HepG2 (cell line): ENCODE measurements around the gene ERH. TPM values are rescaled to one million over a fixed set of nuclear protein-coding genes. Genes with fewer than 3 reads are reported as not detected.

Experiments
- ATAC-seq: fragments of 200-7000 bp; cut with Tn5 transposase; 3 replicates; pipeline ENCODE4 v1.9.1; 2020; ENCODE audit warnings: mild to moderate bottlenecking, moderate library complexity
- BruUV-seq: library from RNA; stranded (reverse); fragments of 400-500 nt; replicated peaks from 2 replicates; lab custom pipeline; 2021; lab: Mats Ljungman, UMichigan
- CTCF ChIA-PET: fragments of 300-600 bp; formaldehyde crosslinking; extraction: SDS; loops from one replicate; lab custom pipeline; 2021; ENCODE audit warnings: low total read pairs, inconsistent platforms, low intra/inter-chr PET ratio; lab: Yijun Ruan, JAX
- POLR2A ChIA-PET: fragments of 350-600 bp; sonication (Branson Sonifier 250); formaldehyde crosslinking; loops from one replicate; lab custom pipeline; 2020; ENCODE audit warnings: antibody characterized with exemption, inconsistent platforms; lab: Yijun Ruan, JAX
- DNase-seq: peaks from one replicate; pipeline ENCODE4 v3.0.0-alpha.2; 2015; ENCODE audit warnings: low spot score
- FAIRE-seq: peaks from 3 replicates; lab custom pipeline; 2011; peaks lifted over from hg19 to GRCh38; lab: Jason Lieb, UNC
- H2AFZ ChIP-seq: one replicate; pipeline ENCODE4 v1.6.1; 2011; ENCODE audit warnings: low read length, inconsistent platforms
- H3K27ac ChIP-seq: fragments of 300-600 bp; 3 replicates; pipeline ENCODE4 v1.8.0; 2011; ENCODE audit warnings: mixed run types, mild to moderate bottlenecking, mixed read lengths, low read length, inconsistent platforms; ENCODE audit not compliant: insufficient read depth; ENCODE audit errors: extremely low read length
- H3K27me3 ChIP-seq, 2 experiments: fragments of 200-600 bp in 1 of 2; 2 replicates in 1 of 2; 3 replicates in 1 of 2; pipeline versions ENCODE4 v1.6.0 to v1.8.0; 2011; ENCODE audit warnings: low read length in 2 of 2, mild to moderate bottlenecking in 2 of 2, moderate library complexity in 2 of 2, inconsistent platforms in 1 of 2; ENCODE audit not compliant: insufficient read depth in 2 of 2, control insufficient read depth in 1 of 2
- H3K36me3 ChIP-seq, 2 experiments: fragments of 200-600 bp in 1 of 2; replicated peaks in 1 of 2; 2 replicates in 1 of 2; 3 replicates in 1 of 2; pipeline versions ENCODE4 v1.5.1 to v1.8.0; 2011; ENCODE audit warnings: low read length in 2 of 2, inconsistent platforms in 1 of 2; ENCODE audit not compliant: insufficient read depth in 2 of 2, control insufficient read depth in 1 of 2
- H3K4me1 ChIP-seq: 2 replicates; pipeline ENCODE4 v1.5.1; 2012; ENCODE audit warnings: low read length, inconsistent platforms; ENCODE audit not compliant: insufficient read depth
- H3K4me2 ChIP-seq: 2 replicates; pipeline ENCODE4 v1.6.0; 2011; ENCODE audit warnings: low read depth, low read length, inconsistent platforms
- H3K4me3 ChIP-seq, 3 experiments: fragments of 200-600 bp in 1 of 3; sonication (generic), shearing (Covaris generic) in 1 of 3; replicated peaks in 1 of 3; 2 replicates each; pipeline ENCODE4 v1.5.1; 2011 to 2016; ENCODE audit warnings: low read length in 3 of 3, inconsistent platforms in 2 of 3, low read depth in 2 of 3, mild to moderate bottlenecking in 2 of 3, control low read depth in 1 of 3, mixed read lengths in 1 of 3; ENCODE audit not compliant: insufficient read depth in 1 of 3
- H3K79me2 ChIP-seq: one replicate; pipeline ENCODE4 v1.6.1; 2011; ENCODE audit warnings: low read length, inconsistent platforms; ENCODE audit not compliant: insufficient read depth
- H3K9ac ChIP-seq: 2 replicates; pipeline ENCODE4 v1.6.0; 2011; ENCODE audit warnings: mild to moderate bottlenecking, low read depth, low read length, inconsistent platforms; ENCODE audit not compliant: insufficient read depth
- H3K9me3 ChIP-seq: 2 replicates; pipeline ENCODE4 v1.5.1; 2012; ENCODE audit warnings: mild to moderate bottlenecking, low read length
- H4K20me1 ChIP-seq: 2 replicates; pipeline ENCODE4 v1.6.0; 2011; ENCODE audit warnings: inconsistent platforms, mild to moderate bottlenecking, low read length, moderate library complexity; ENCODE audit not compliant: insufficient read depth
- IRF2 ChIP-seq: IDR thresholded peaks from 2 replicates; pipeline ENCODE4 v1.6.1; 2018; ENCODE audit warnings: missing genetic modification reagents, missing compliant biosample characterization
- NCOR1 ChIP-seq: fragments of 200-600 bp; sonication (generic); IDR thresholded peaks from 2 replicates; pipeline ENCODE4 v1.7.0; 2017; ENCODE audit warnings: antibody characterized with exemption, low read length, borderline replicate concordance
- SOX13 ChIP-seq, 3 experiments: fragments of 450-650 bp in 1 of 3; sonication (generic) in 1 of 3; formaldehyde crosslinking in 1 of 3; IDR thresholded peaks in 2 of 3; conservative IDR thresholded peaks in 1 of 3; 2 replicates each; pipeline versions ENCODE4 v1.5.0 to v1.6.1; 2016 to 2020; ENCODE audit warnings: antibody characterized with exemption in 1 of 3, mild to moderate bottlenecking in 1 of 3, missing compliant biosample characterization in 1 of 3, missing genetic modification reagents in 1 of 3, moderate library complexity in 1 of 3
- ZNF205 ChIP-seq: IDR thresholded peaks from 2 replicates; pipeline ENCODE4 v1.6.1; 2018; ENCODE audit warnings: missing biosample characterization, missing genetic modification reagents
- WGBS: methylation state at CpG from one replicate; pipeline ENCODE4 v1.1.6; 2017; ENCODE audit warnings: low lambda C conversion rate; 5-methylcytosine and 5-hydroxymethylcytosine counted together
- in situ Hi-C: cut with HindIII; loops from 2 replicates; pipeline ENCODE4 v1.10.0; 2017; ENCODE audit warnings: low pct_unique_long_range_greater_than_20kb; ENCODE audit not compliant: extremely low pct_ligation_motif_present
- intact Hi-C: fragments of 100-400 bp; cut with micrococcal nuclease; formaldehyde crosslinking; loops from one replicate; pipeline ENCODE4 v1.10.0; 2022; ENCODE audit not compliant: unreplicated experiment
- polyA plus RNA-seq, 8 experiments: library from polyadenylated mRNA; depleted of rRNA in 3 of 8; stranded (reverse) in 7 of 8; unstranded in 1 of 8; fragments of >200 nt; fragmentation: Illumina TruSeq in 4 of 8; extraction: Trizol in 4 of 8; gene quantifications; 2 replicates each; pipeline versions ENCODE4 v1.2.1 to v1.2.3, GENCODE V29; 2011 to 2016; ENCODE audit warnings: low read depth in 4 of 8, missing spikeins in 1 of 8, mixed read lengths in 1 of 8; ENCODE audit not compliant: insufficient read depth in 1 of 8
- total RNA-seq, 5 experiments: library from RNA; depleted of rRNA; stranded (reverse); fragments of >200 nt; fragmentation: Illumina TruSeq; extraction: Trizol; gene quantifications; 2 replicates each; pipeline ENCODE4 v1.2.3, GENCODE V29; 2016; ENCODE audit warnings: low read depth in 1 of 5
- TF ChIP-seq, protein P1 (sequence below): sonication (generic); formaldehyde crosslinking; IDR thresholded peaks from 2 replicates; pipeline ENCODE4 v1.5.1; 2020; ENCODE audit warnings: mild to moderate bottlenecking, missing genetic modification reagents, moderate library complexity
- TF ChIP-seq, protein P2 (sequence below): sonication (generic); formaldehyde crosslinking; IDR thresholded peaks from 2 replicates; pipeline ENCODE4 v1.4.0; 2020; ENCODE audit warnings: mild to moderate bottlenecking, missing genetic modification reagents, borderline replicate concordance

Gene ERH
- total and polyA plus RNA-seq, 2 of the 13 experiments (the other 11 are each of a cell fraction or from before 2014, with no cell fraction given) = 105 to 341 TPM

DNA sequence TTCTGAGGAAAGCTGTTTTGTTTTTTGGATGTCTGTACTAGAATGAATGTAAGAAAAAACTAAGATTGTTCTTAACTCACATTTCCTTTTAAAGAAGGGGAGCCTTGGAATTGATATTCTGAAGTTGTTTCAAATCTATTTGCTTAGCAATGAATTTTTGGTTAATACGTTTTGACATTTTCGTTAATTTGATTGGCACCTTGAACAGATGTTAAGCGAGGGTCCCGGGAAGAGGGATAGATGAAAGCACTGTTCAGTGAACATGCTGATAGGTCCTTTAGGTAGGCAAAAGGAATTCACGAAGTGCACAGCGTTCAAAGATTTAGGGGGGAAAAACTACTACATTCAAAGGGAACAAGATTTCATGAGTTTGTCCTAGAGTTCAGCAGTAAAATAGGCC is 2.1 kb upstream of the ERH start:
- H3K9me3 ChIP-seq = no peaks in the 10 kb centered on the region
- DNase-seq = no peak
- peaks cover 91% of the 10 kb centered on the region for H3K79me2 ChIP-seq
- in situ Hi-C loops = no loop called here
- no peak for TF ChIP-seq ZNF205 (CRISPR knock-in tag)
- no peak for TF ChIP-seq SOX13 (IDR thresholded peaks at IDR 0.05)
- no peak for TF ChIP-seq SOX13 (CRISPR knock-in tag; conservative IDR thresholded peaks at IDR 0.05 in 1 of 2, IDR thresholded peaks at IDR 0.05 in 1 of 2)
- TF ChIP-seq NCOR1 = no peak
- no peak for TF ChIP-seq IRF2
- TF ChIP-seq, protein P1, sequence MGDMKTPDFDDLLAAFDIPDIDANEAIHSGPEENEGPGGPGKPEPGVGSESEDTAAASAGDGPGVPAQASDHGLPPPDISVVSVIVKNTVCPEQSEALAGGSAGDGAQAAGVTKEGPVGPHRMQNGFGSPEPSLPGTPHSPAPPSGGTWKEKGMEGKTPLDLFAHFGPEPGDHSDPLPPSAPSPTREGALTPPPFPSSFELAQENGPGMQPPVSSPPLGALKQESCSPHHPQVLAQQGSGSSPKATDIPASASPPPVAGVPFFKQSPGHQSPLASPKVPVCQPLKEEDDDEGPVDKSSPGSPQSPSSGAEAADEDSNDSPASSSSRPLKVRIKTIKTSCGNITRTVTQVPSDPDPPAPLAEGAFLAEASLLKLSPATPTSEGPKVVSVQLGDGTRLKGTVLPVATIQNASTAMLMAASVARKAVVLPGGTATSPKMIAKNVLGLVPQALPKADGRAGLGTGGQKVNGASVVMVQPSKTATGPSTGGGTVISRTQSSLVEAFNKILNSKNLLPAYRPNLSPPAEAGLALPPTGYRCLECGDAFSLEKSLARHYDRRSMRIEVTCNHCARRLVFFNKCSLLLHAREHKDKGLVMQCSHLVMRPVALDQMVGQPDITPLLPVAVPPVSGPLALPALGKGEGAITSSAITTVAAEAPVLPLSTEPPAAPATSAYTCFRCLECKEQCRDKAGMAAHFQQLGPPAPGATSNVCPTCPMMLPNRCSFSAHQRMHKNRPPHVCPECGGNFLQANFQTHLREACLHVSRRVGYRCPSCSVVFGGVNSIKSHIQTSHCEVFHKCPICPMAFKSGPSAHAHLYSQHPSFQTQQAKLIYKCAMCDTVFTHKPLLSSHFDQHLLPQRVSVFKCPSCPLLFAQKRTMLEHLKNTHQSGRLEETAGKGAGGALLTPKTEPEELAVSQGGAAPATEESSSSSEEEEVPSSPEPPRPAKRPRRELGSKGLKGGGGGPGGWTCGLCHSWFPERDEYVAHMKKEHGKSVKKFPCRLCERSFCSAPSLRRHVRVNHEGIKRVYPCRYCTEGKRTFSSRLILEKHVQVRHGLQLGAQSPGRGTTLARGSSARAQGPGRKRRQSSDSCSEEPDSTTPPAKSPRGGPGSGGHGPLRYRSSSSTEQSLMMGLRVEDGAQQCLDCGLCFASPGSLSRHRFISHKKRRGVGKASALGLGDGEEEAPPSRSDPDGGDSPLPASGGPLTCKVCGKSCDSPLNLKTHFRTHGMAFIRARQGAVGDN = no peak
- TF ChIP-seq, protein P2, sequence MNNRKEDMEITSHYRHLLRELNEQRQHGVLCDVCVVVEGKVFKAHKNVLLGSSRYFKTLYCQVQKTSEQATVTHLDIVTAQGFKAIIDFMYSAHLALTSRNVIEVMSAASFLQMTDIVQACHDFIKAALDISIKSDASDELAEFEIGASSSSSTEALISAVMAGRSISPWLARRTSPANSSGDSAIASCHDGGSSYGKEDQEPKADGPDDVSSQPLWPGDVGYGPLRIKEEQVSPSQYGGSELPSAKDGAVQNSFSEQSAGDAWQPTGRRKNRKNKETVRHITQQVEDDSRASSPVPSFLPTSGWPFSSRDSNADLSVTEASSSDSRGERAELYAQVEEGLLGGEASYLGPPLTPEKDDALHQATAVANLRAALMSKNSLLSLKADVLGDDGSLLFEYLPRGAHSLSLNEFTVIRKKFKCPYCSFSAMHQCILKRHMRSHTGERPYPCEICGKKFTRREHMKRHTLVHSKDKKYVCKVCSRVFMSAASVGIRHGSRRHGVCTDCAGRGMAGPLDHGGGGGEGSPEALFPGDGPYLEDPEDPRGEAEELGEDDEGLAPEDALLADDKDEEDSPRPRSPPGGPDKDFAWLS = no peak
- TF ChIP-seq, all 625 proteins: peak for 0
- Histone ChIP-seq H3K9ac (peak overlapping the region; percentile 95), H3K27ac (no peak overlapping the region), H4K20me1 (peaks cover 23% of the 10 kb centered on the region), H3K4me2 (peak overlapping the region; percentile 74), H3K36me3 (peaks cover under 1 to 13% of the 10 kb centered on the region in 2 experiments; a peak in 3 of 5 replicates), H2AFZ (no peak overlapping the region), H3K4me1 (peaks cover 56% of the 10 kb centered on the region), H3K4me3 (peak overlapping the region; percentile 78 to 94 (median 90)), H3K27me3 (no peaks in the 10 kb centered on the region; a peak in 1 of 5 replicates)
- 22% methylated on average over 6 of the region's 6 CpGs for WGBS
- no peak for ATAC-seq
- ChIA-PET CTCF (no interaction called here), POLR2A (interaction anchor here (0.6 to 1.4 kb wide), 2 partner anchors 10 to 30 kb away, joined by 3 read pairs; no protein-coding TSS in a partner anchor)
- intact Hi-C loops = no loop called here
- FAIRE-seq = no peak
- BruUV-seq = no TSS peak
